ENCODE results near the gene UROC1. TPM values are rescaled to one million over a fixed set of nuclear protein-coding genes. Genes with fewer than 3 reads are reported as not detected.

Gene UROC1
- total and polyA plus RNA-seq, 2 of the 4 experiments (the other 2 are of a cell fraction), result not detected

DNA sequence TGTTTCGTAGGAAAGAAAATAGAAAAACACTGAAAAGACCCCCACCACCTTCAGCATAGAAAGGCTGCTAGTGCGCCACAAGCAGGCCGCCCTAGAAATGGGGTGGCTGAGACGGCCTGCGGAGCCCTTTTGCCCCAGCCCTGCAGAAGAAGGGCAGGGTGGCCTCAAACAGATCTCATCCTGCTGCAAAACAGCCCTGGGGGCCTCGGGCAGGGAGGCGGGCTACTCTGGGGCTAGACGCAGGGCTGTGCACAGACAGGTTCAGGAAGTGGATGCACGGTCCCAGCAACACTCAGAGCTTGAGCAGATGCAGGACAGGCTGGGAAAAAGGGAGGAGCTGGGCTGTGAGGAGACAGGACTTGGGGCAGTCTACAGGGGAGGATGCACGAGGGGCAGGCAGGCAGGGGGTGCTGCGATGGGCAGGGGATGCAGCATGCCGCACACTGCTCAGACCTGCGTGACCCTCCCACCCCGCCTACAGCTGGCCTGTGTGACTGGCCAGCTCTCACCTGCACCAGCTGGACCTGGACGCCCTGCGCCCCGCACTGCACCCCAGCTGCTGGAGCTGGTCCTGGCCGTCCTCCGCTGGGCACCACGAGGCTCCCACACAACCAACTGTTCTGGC, 76.2 kb downstream of the UROC1 start:
- no peak overlapping the region for H2BK20ac ChIP-seq (ENCODE audit: low read depth, low read length)
- no peak overlapping the region for H3K56ac ChIP-seq (ENCODE audit: extremely low read depth, insufficient read depth, low read length)
- peaks cover 3% of the 10 kb centered on the region; the same call in 1 of the 2 replicates for H4K20me1 ChIP-seq (ENCODE audit: insufficient read depth, low read length)
- ChIA-PET CTCF (no interaction called here), POLR2A (ENCODE audit: unreplicated experiment) (no interaction called here)
- ATAC-seq (ENCODE audit: low read depth), result no peak
- no peak overlapping the region for H2AK9ac ChIP-seq (replicated peaks; ENCODE audit: low read depth, low read length, poor library complexity)
- H3K4me3 ChIP-seq (ENCODE audit: insufficient read depth, low read depth, low read length), result no peak overlapping the region
- no peak for TF ChIP-seq SMC3 (IDR thresholded peaks at IDR 0.05; ENCODE audit: low read depth, low read length)
- TF ChIP-seq MAFK (IDR thresholded peaks at IDR 0.05; ENCODE audit: low read depth, low read length), result no peak
- TF ChIP-seq, protein P1, sequence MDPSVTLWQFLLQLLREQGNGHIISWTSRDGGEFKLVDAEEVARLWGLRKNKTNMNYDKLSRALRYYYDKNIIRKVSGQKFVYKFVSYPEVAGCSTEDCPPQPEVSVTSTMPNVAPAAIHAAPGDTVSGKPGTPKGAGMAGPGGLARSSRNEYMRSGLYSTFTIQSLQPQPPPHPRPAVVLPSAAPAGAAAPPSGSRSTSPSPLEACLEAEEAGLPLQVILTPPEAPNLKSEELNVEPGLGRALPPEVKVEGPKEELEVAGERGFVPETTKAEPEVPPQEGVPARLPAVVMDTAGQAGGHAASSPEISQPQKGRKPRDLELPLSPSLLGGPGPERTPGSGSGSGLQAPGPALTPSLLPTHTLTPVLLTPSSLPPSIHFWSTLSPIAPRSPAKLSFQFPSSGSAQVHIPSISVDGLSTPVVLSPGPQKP (IDR thresholded peaks at IDR 0.05; ENCODE audit: borderline replicate concordance, low read depth, low read length), result no peak
- TF ChIP-seq, protein P2, sequence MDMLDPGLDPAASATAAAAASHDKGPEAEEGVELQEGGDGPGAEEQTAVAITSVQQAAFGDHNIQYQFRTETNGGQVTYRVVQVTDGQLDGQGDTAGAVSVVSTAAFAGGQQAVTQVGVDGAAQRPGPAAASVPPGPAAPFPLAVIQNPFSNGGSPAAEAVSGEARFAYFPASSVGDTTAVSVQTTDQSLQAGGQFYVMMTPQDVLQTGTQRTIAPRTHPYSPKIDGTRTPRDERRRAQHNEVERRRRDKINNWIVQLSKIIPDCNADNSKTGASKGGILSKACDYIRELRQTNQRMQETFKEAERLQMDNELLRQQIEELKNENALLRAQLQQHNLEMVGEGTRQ (IDR thresholded peaks at IDR 0.05; ENCODE audit: low read depth, low read length), result no peak
- no peak for TF ChIP-seq BHLHE40 (IDR thresholded peaks at IDR 0.05; ENCODE audit: low read depth, low read length)
- no peak for TF ChIP-seq CEBPB (IDR thresholded peaks at IDR 0.05; ENCODE audit: low read depth, low read length)
- TF ChIP-seq FOS (IDR thresholded peaks at IDR 0.05; ENCODE audit: low read depth, low read length), result no peak
- TF ChIP-seq RCOR1 (IDR thresholded peaks at IDR 0.05; ENCODE audit: insufficient replicate concordance, low read length), result no peak
- H2BK5ac ChIP-seq (ENCODE audit: low read depth, low read length, poor library complexity, severe bottlenecking), result no peak overlapping the region
- H3K36me3 ChIP-seq (ENCODE audit: control insufficient read depth, insufficient read depth, low read length), result peaks cover 2% of the 10 kb centered on the region; the same call in 1 of the 2 replicates
- no TSS peak for BruUV-seq (replicated peaks)
- 79% methylated on average over 9 of the region's 20 CpGs; no CpG with 5 or more reads in 1 of the 2 experiments for WGBS, 2 experiments (ENCODE audit: extremely low coverage in 2 of 2, insufficient read length in 1 of 2)
- intact Hi-C loops (cut with micrococcal nuclease) (no loop called here), dilution Hi-C loops (cut with HindIII; ENCODE audit: low sequenced_read_pairs, unreplicated experiment) (no loop called here), in situ Hi-C loops (cut with MboI; ENCODE audit: low sequenced_read_pairs) (no loop called here)
- no peak overlapping the region for H2BK15ac ChIP-seq (ENCODE audit: low read depth, low read length)
- no peak overlapping the region for H3K4me2 ChIP-seq (ENCODE audit: low read depth, low read length)
- H3K18ac ChIP-seq (ENCODE audit: low read depth, low read length), result no peak overlapping the region
- H4K8ac ChIP-seq (ENCODE audit: low read depth in 2 of 2, low read length in 2 of 2), result no peak overlapping the region
- peaks cover 12% of the 10 kb centered on the region; the same call in 1 of the 2 replicates for H3K9me1 ChIP-seq (ENCODE audit: insufficient read depth, low read length)
- no peak overlapping the region for H2BK120ac ChIP-seq (ENCODE audit: low read depth, low read length)
- no peak overlapping the region for H3K4ac ChIP-seq (ENCODE audit: low read depth, low read length)
- no peak overlapping the region for H3K14ac ChIP-seq (replicated peaks; ENCODE audit: low read depth, low read length)
- no peak overlapping the region for H4K5ac ChIP-seq (ENCODE audit: low read depth, low read length)
- no peak overlapping the region for H2AFZ ChIP-seq (replicated peaks; ENCODE audit: low read length, poor library complexity)
- no peak overlapping the region for H4K91ac ChIP-seq (ENCODE audit: insufficient read depth, low read depth, low read length)
- no peaks in the 10 kb centered on the region for H3K27me3 ChIP-seq (ENCODE audit: control insufficient read depth, insufficient read depth, low read length)
- H3K79me1 ChIP-seq (ENCODE audit: low read depth in 1 of 2, low read length in 2 of 2), result peaks cover 0 to 4% of the 10 kb centered on the region in 2 experiments; a peak in 3 of 4 replicates
- no peak overlapping the region for H3K9ac ChIP-seq (ENCODE audit: low read depth, low read length)
- H3K27ac ChIP-seq (ENCODE audit: insufficient read depth, low read length), result no peak overlapping the region
- H2AK5ac ChIP-seq (ENCODE audit: low read depth, low read length), result no peak overlapping the region
- H3K23ac ChIP-seq (ENCODE audit: low read depth, low read length), result no peak overlapping the region
- peaks cover 2% of the 10 kb centered on the region for H3K4me1 ChIP-seq (ENCODE audit: control insufficient read depth, insufficient read depth, low read length)
- no peaks in the 10 kb centered on the region for H3K9me3 ChIP-seq (ENCODE audit: control insufficient read depth, insufficient read depth, low read length)
- no peak for DNase-seq
